ENCODE measurements around the gene MYL10.
A peak's percentile ranks its signal among the peaks of the same experiment; 100 is the strongest.

The MYL10 gene

DNA sequence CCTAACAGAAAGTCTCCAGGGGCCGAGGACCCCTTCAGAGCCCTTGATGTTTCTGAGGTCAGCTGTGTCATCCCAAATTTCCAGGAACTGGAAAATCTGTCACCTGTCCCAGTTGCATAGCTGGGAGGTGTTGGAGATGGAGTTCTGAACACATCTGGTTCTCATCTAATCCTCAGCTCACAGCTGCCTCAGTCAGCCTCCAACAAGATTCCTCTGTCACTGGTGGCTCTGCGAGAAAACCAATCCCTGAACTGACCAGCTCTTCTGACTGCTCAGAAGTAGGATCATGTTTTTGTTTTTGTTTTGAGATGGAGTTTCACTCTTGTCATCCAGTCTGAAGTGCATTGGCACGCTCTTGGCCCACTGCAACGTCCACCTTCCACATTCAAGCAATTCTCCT lies 37.6 kb upstream of the MYL10 start:
- Histone ChIP-seq H3K9ac (ENCODE audit: insufficient read length, low read depth) (no peak overlapping the region), H3K9me3 (ENCODE audit: insufficient read depth, low read length) (no peaks in the 10 kb centered on the region; the same call in 1 of the 2 replicates), H3K36me3 (ENCODE audit: insufficient read depth, insufficient read length, low read length) (no peaks in the 10 kb centered on the region), H3K4me1 (ENCODE audit: insufficient read depth, insufficient read length) (peaks cover 8% of the 10 kb centered on the region), H3K27me3 (ENCODE audit: insufficient read depth, insufficient read length) (no peaks in the 10 kb centered on the region), H3K4me3 (ENCODE audit: insufficient read length, low read depth) (no peak overlapping the region)
- no peak for DNase-seq (ENCODE audit: low read depth, low spot score)
- TF ChIP-seq YY1 (IDR thresholded peaks at IDR 0.05; ENCODE audit: insufficient read depth, insufficient read length) (no peak), ZNF274 (IDR thresholded peaks at IDR 0.05; ENCODE audit: low read depth, low read length) (no peak), SUZ12 (IDR thresholded peaks at IDR 0.05; ENCODE audit: extremely low read depth, insufficient read depth, insufficient read length) (no peak)

DNA sequence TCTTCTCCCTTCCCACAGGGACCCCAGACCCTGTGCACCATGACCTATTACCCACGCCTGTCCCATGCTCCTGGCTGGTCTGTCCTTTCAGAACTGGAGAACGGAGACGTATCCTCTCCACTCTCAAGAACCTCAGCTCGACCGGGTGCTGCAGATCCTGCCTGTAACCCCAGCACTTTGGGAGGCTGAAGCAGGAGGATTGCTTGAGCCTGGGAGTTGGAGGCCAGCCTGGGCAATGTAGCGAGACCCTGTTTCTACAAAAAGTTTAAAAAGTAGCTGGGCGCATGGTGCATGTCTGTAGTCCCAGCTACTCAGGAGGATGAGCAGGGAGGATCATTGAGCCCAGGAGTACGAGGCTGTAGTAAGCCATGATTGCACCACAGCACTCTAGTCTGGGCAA lies 37.2 kb upstream of the MYL10 start:
- peaks cover 8% of the 10 kb centered on the region for H3K4me1 ChIP-seq (ENCODE audit: insufficient read depth, insufficient read length)
- H3K27me3 ChIP-seq (ENCODE audit: insufficient read depth, insufficient read length): no peaks in the 10 kb centered on the region
- no peaks in the 10 kb centered on the region; the same call in 1 of the 2 replicates for H3K9me3 ChIP-seq (ENCODE audit: insufficient read depth, low read length)
- no peak overlapping the region for H3K4me3 ChIP-seq (ENCODE audit: insufficient read length, low read depth)
- no peaks in the 10 kb centered on the region for H3K36me3 ChIP-seq (ENCODE audit: insufficient read depth, insufficient read length, low read length)
- DNase-seq (ENCODE audit: low read depth, low spot score): no peak
- H3K9ac ChIP-seq (ENCODE audit: insufficient read length, low read depth): no peak overlapping the region
- no peak for TF ChIP-seq YY1 (IDR thresholded peaks at IDR 0.05; ENCODE audit: insufficient read depth, insufficient read length)
- TF ChIP-seq SUZ12 (IDR thresholded peaks at IDR 0.05; ENCODE audit: extremely low read depth, insufficient read depth, insufficient read length): no peak
- no peak for TF ChIP-seq ZNF274 (IDR thresholded peaks at IDR 0.05; ENCODE audit: low read depth, low read length)

DNA sequence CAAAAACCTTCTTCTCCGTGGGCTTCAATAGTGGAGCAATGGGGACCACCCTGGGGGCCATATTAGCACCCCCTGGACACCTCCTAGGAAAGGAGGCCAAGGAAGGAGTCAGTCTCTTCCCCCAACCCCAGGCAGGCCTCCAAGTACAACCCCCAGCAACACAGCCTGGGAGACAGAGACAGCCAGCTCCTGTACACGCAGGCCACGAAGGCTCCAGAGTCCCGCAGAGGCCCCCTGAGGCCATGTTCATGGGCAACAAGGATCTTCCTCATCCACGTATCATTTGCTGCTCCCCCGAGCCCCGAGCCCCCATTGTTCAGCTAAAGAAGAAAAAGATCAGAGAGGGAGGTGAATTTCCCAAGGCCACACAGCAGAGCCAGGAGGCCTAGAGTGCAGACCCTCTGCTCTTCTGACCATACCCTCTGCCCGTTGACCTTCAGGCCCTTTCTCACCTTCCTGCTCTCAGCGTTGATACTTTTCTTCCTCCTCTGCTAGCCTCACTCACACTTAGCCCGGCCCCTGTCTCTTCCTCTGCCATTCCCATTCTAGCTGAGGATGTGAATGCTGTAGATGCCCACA lies 35.9 kb upstream of the MYL10 start:
- Histone ChIP-seq H3K4me3 (ENCODE audit: insufficient read length, low read depth) (no peak overlapping the region), H3K4me1 (ENCODE audit: insufficient read depth, insufficient read length) (peaks cover 8% of the 10 kb centered on the region), H3K36me3 (ENCODE audit: insufficient read depth, insufficient read length, low read length) (no peaks in the 10 kb centered on the region), H3K9me3 (ENCODE audit: insufficient read depth, low read length) (no peaks in the 10 kb centered on the region; the same call in 1 of the 2 replicates), H3K9ac (ENCODE audit: insufficient read length, low read depth) (peak overlapping the region; percentile 67), H3K27me3 (ENCODE audit: insufficient read depth, insufficient read length) (no peaks in the 10 kb centered on the region)
- no peak for DNase-seq (ENCODE audit: low read depth, low spot score)
- TF ChIP-seq ZNF274 (IDR thresholded peaks at IDR 0.05; ENCODE audit: low read depth, low read length) (no peak), SUZ12 (IDR thresholded peaks at IDR 0.05; ENCODE audit: extremely low read depth, insufficient read depth, insufficient read length) (no peak), YY1 (IDR thresholded peaks at IDR 0.05; ENCODE audit: insufficient read depth, insufficient read length) (no peak)

DNA sequence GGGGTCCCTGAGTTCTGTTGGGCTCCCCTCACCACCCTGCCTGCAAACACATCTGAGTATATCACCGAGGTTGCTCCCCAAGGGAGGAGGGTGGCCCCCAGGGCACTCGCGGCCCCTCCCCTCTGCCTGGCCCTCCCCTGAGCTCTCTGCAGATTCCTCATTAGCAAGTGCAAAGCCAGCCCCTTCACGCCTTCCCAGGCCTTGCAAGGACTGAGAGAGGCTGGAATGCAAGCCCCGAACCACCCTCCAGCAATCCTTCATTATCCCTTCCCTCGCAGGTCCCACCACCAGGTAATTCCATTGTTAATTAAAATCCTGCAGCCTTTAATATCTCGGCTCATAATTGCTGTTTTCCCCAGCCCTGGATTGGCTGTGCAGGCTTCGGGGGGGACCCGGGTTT lies 35.3 kb upstream of the MYL10 start:
- no peaks in the 10 kb centered on the region; the same call in 1 of the 2 replicates for H3K9me3 ChIP-seq (ENCODE audit: insufficient read depth, low read length)
- peak; percentile 94 for DNase-seq (ENCODE audit: low read depth, low spot score)
- no peak overlapping the region for H3K4me3 ChIP-seq (ENCODE audit: insufficient read length, low read depth)
- no peaks in the 10 kb centered on the region for H3K36me3 ChIP-seq (ENCODE audit: insufficient read depth, insufficient read length, low read length)
- H3K27me3 ChIP-seq (ENCODE audit: insufficient read depth, insufficient read length): no peaks in the 10 kb centered on the region
- H3K4me1 ChIP-seq (ENCODE audit: insufficient read depth, insufficient read length): peaks cover 8% of the 10 kb centered on the region
- TF ChIP-seq YY1 (IDR thresholded peaks at IDR 0.05; ENCODE audit: insufficient read depth, insufficient read length) (no peak), ZNF274 (IDR thresholded peaks at IDR 0.05; ENCODE audit: low read depth, low read length) (no peak), SUZ12 (IDR thresholded peaks at IDR 0.05; ENCODE audit: extremely low read depth, insufficient read depth, insufficient read length) (no peak)
- H3K9ac ChIP-seq (ENCODE audit: insufficient read length, low read depth): peak overlapping the region; percentile 67

DNA sequence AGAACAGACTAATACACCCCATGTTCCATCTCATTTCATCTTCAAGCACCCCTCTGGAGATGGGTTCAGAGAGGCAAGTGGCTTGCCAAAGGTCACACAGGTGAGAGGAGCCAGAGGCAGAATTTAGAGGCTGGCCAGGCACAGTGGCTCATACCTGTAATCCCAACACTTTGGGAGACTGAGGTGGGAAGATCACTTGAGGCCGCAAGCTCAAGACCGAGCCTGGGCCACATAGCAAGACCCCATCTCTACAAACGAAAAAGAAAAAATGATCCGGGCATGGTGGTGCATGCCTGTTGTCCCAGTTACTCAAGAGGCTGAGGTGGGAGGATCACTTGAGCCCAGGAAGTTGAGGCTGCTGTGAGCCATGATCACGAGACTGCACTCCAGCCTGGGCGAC lies 34.7 kb upstream of the MYL10 start:
- no peak overlapping the region for H3K4me3 ChIP-seq (ENCODE audit: insufficient read length, low read depth)
- DNase-seq (ENCODE audit: low read depth, low spot score): no peak
- TF ChIP-seq YY1 (IDR thresholded peaks at IDR 0.05; ENCODE audit: insufficient read depth, insufficient read length): no peak
- TF ChIP-seq SUZ12 (IDR thresholded peaks at IDR 0.05; ENCODE audit: extremely low read depth, insufficient read depth, insufficient read length): no peak
- TF ChIP-seq ZNF274 (IDR thresholded peaks at IDR 0.05; ENCODE audit: low read depth, low read length): no peak
- H3K4me1 ChIP-seq (ENCODE audit: insufficient read depth, insufficient read length): peaks cover 8% of the 10 kb centered on the region
- H3K27me3 ChIP-seq (ENCODE audit: insufficient read depth, insufficient read length): no peaks in the 10 kb centered on the region
- no peaks in the 10 kb centered on the region; the same call in 1 of the 2 replicates for H3K9me3 ChIP-seq (ENCODE audit: insufficient read depth, low read length)
- no peak overlapping the region for H3K9ac ChIP-seq (ENCODE audit: insufficient read length, low read depth)
- no peaks in the 10 kb centered on the region for H3K36me3 ChIP-seq (ENCODE audit: insufficient read depth, insufficient read length, low read length)

DNA sequence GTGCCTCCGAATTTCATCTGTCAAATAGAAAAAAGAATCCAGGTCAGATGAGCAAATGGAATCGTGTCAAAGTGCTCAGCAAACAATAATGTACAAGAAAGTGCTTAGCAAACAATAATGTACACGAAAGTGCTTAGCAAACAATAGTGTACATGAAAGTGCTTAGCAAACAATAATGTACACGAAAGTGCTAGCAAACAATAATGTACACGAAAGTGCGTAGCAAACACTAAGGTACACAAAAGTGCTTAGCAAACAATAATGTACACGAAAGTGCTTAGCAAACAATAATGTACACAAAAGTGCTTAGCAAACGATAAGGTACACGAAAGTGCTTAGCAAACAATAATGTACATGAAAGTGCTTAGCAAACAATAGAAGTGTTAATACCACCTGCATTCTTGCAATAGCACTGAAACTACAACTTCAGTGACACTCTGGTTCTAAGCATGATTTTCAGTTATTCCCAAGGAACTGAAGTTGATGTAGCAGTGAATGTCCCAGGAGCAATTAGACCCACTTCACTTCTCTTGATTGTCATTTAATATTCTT lies 33.4 kb upstream of the MYL10 start:
- TF ChIP-seq ZNF274 (IDR thresholded peaks at IDR 0.05; ENCODE audit: low read depth, low read length) (no peak), YY1 (IDR thresholded peaks at IDR 0.05; ENCODE audit: insufficient read depth, insufficient read length) (no peak), SUZ12 (IDR thresholded peaks at IDR 0.05; ENCODE audit: extremely low read depth, insufficient read depth, insufficient read length) (no peak)
- H3K9ac ChIP-seq (ENCODE audit: insufficient read length, low read depth): no peak overlapping the region
- no peaks in the 10 kb centered on the region; the same call in 1 of the 2 replicates for H3K9me3 ChIP-seq (ENCODE audit: insufficient read depth, low read length)
- no peaks in the 10 kb centered on the region for H3K27me3 ChIP-seq (ENCODE audit: insufficient read depth, insufficient read length)
- H3K4me3 ChIP-seq (ENCODE audit: insufficient read length, low read depth): no peak overlapping the region
- no peaks in the 10 kb centered on the region for H3K36me3 ChIP-seq (ENCODE audit: insufficient read depth, insufficient read length, low read length)
- no peak for DNase-seq (ENCODE audit: low read depth, low spot score)
- peaks cover 5% of the 10 kb centered on the region for H3K4me1 ChIP-seq (ENCODE audit: insufficient read depth, insufficient read length)

DNA sequence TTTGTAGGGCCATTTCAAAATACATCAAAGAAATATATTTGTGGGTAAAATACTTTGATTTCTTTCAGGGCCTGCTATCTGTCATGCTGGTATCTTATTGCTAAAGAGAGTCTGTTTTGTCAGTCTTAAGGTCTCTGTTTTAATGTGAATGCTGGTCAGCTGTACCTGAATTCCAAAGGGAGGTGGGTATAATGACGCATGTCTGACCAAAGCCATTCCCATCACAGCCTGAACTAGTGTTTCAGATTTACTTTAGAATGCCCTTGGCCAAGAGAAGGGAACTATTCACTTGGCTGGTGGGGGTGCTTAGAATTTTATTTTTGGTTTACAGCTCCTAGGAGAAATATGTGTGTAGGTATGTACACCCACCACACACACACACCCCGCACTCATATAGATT lies 30.6 kb upstream of the MYL10 start:
- no peaks in the 10 kb centered on the region for H3K36me3 ChIP-seq (ENCODE audit: insufficient read depth, insufficient read length, low read length)
- no peak for DNase-seq (ENCODE audit: low read depth, low spot score)
- H3K27me3 ChIP-seq (ENCODE audit: insufficient read depth, insufficient read length): no peaks in the 10 kb centered on the region
- H3K4me1 ChIP-seq (ENCODE audit: insufficient read depth, insufficient read length): peaks cover 2% of the 10 kb centered on the region
- no peak overlapping the region for H3K9ac ChIP-seq (ENCODE audit: insufficient read length, low read depth)
- H3K4me3 ChIP-seq (ENCODE audit: insufficient read length, low read depth): no peak overlapping the region
- no peaks in the 10 kb centered on the region; the same call in 1 of the 2 replicates for H3K9me3 ChIP-seq (ENCODE audit: insufficient read depth, low read length)
- TF ChIP-seq ZNF274 (IDR thresholded peaks at IDR 0.05; ENCODE audit: low read depth, low read length) (no peak), SUZ12 (IDR thresholded peaks at IDR 0.05; ENCODE audit: extremely low read depth, insufficient read depth, insufficient read length) (no peak), YY1 (IDR thresholded peaks at IDR 0.05; ENCODE audit: insufficient read depth, insufficient read length) (no peak)

Data from NT2/D1 (cell line).